Left ventricle myocardium superior (tissue), 1 donor: Measurements from ENCODE around the gene KREMEN2. TPM values are rescaled to one million over a fixed set of nuclear protein-coding genes. Genes with fewer than 3 reads are reported as not detected.
"Not testable (repeated sequence)": the region's sequence is repeated elsewhere in the genome, so short reads cannot be mapped to it uniquely, and the experiment has no call there.

Experiments used
- ATAC-seq: fragments of 200-7000 bp; cut with Tn5 transposase; one replicate; pipeline ENCODE4 v1.9.1; 2020; ENCODE audit warnings: mild to moderate bottlenecking, moderate library complexity
- DNase-seq: peaks from one replicate; pipeline ENCODE4 v3.0.0-alpha.2; 2020
- intact Hi-C: fragments of 100-400 bp; cut with micrococcal nuclease; formaldehyde crosslinking; loops from one replicate; pipeline ENCODE4 v1.11.0; 2022
- total RNA-seq: library from RNA; stranded (reverse); fragmentation: NEBNext Ultra II Directional; extraction: Animal tissue kit (Norgen Biotek cat#: 25700); gene quantifications from one replicate; pipeline ENCODE4 v1.2.1, GENCODE V29; 2021
- donor health status: DM: no; HTN: yes; CAD: no; lungs with severe emphysema.

Gene KREMEN2
- total RNA-seq, 1 donor from 2014 or later = not detected

DNA sequence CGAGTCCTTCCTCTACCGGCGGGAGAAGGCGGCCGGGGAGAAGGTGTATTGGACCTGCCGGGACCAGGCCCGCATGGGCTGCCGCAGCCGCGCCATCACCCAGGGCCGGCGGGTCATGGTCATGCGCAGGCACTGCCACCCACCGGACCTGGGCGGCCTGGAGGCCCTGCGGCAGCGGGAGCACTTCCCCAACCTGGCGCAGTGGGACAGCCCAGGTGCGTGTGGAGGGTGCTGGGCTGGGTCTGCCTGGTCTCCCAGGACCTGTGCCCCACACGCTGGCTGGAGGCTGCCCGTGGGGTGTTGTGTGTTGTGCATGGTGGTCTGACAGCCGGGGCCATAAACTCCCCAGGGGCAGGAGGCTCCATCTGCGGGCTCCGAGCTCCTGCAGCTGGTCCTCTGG lies 26.9 kb upstream of the KREMEN2 start:
- no peak for DNase-seq
- intact Hi-C loops = no loop called here
- ATAC-seq = no peak

DNA sequence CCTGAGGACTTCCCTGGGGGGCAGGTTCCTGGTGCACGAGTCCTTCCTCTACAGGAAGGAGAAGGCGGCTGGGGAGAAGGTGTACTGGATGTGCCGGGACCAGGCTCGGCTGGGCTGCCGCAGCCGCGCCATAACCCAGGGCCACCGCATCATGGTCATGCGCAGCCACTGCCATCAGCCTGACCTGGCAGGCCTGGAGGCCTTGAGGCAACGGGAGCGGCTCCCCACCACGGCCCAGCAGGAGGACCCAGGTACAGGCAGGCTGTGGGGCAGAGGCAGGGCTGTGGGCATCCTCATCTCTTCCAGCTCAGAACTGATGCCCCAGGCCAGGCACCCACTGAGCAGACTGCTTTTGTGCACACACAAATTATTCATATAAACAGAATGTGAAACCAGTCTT lies 25.9 kb upstream of the KREMEN2 start:
- intact Hi-C loops = no loop called here
- DNase-seq = no peak
- ATAC-seq = no peak

DNA sequence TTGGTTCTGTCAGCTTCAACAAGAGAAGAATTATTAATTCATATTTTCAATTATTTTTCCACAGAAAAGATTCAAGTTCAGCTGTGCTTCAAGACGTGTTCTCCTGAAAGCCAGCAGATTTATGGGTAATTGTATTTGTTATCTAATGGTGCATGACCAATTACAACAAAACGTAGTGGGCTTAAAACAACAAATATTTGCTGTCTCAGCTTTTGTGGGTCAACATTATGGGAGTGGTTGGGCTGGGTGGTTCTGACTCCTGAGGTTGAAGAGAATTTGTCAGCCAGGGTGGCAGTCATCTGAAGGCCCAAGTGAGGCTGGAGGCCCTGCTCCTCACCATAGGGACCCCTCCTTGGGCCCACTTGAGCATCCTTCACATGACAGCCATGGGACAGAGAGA lies 24.1 kb upstream of the KREMEN2 start:
- DNase-seq = no peak
- intact Hi-C loops = no loop called here
- ATAC-seq = no peak

DNA sequence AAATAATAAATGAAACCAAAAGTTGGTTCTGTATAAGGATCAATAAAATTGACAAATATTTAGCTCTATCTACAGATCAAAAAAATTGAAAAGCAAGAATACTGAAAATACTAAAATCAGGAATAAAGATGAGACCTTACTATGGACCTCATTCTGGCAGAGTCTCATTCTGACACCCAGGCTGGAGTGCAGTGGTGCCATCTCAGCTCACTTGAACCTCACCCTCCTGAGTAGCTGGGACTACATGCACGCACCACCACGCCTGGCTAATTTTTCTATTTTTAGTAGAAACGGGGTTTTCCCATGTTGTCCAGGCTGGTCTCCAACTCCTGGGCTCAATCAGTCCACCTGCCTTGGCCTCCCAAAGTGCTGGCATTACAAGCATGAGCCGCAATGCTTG lies 22.0 kb upstream of the KREMEN2 start:
- no peak for DNase-seq
- intact Hi-C loops = no loop called here
- no peak for ATAC-seq

DNA sequence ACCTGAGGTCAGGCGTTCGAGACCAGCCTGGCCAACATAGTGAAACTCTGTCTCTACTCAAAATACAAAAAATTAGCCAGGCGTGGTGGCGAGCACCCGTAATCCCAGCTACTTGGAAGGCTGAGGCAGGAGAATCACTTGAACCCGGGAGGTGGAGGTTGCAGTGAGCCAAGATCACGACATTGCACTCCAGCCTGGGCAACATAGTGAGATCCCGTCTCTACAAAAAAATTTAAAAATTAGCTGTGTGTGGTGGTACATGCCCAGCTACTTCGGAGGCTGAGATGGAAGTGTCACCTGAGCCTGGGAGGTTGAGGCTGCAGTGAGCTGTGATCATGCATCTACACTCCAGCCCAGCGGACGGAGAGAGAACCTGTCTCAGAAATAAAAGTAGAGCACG lies 20.4 kb upstream of the KREMEN2 start:
- DNase-seq, intact Hi-C loops, ATAC-seq: not testable (repeated sequence)

DNA sequence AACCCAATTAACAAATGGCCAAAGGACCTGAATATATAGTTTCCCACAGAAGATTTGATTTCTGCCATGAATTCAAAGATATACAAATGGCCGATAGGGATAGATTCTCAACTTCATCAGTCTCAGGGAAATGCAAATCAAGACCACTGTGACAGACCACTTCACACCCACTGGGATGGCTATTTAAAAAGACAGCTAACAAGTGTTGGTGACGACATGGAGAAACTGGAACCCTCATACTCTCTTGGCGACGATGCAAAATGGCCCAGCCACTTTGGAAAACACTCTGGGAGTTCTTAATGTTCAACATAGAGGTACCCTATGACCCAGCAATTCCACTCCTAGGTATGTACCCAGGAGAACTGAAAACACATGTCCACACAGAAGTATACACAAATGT lies 17.4 kb upstream of the KREMEN2 start:
- no peak for ATAC-seq
- no peak for DNase-seq
- intact Hi-C loops = no loop called here

DNA sequence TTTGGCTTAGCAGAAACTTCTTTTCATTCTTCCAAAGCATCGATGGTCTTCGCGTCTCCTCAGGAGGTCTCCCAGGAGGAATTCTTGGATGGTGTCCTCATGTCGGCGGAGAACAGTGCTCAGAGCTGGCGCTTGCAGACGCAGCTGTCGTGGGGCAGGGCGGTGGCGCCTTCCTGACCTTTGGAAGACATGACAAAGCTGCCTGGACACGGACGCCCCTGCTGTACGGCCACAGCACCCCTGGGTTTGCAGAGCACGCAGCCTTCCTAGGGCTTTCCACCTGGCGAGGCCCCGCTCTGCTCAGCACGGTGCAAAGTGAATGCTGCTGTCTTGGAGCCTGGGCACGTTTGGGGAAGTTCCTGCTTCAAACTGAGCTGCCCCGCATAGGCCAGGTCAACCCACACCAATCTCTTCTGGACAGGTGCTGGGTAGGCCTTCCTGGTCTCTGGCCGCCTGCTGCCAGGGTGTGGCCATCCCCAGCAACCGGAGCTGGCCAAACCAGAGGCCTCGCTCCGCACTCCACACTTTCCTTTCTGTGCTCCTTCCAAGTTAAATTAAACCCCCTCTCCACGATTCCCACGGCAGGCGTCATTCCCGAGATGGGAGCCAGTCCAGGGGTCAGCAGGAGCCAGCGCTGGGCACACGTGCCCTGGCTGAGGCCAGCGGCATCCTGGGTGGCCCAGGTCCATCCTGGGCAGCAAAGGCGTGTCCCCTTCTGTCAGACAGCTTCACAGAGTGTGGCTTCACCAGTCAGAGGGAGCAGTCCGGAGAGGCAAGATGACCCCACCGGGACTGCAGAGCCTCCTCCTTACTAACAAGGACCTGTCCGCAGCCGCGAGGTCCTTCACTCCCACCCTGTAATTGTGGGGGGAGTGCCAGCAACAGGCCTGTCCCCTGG lies 15.0 kb upstream of the KREMEN2 start:
- no peak for ATAC-seq
- no peak for DNase-seq
- intact Hi-C loops = no loop called here

DNA sequence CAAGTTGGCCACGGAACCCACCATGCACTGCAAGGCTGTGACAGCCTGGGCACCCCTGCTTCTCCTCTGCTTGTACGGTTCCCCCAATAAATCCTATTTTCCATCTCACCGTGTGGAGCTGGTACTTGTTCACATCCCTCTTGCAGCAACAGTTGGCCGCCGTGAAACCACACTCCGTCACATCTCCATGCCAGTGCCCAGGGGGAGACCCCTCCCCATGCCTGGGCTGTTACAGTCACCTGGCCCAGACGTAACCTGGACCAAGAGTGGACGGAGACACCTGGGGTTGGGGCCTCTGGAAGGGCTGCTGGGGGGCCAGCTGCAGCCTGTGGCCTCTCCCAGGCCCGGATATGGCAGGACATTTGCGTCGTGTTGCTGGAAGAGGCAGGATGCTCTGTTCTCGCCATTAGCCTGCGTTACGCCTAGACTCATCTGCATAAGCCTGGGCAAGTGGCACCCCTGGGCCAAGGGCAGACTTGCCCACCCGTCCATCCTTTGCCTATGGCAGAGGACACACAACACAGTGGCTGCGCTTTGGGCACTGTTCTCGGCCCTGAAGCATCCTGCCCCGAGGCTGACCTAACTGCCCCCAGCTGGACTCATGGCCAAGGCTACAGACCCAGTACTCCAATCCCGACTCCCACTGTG lies 14.2 kb upstream of the KREMEN2 start:
- intact Hi-C loops = no loop called here
- DNase-seq (no peak), ATAC-seq (no peak)

DNA sequence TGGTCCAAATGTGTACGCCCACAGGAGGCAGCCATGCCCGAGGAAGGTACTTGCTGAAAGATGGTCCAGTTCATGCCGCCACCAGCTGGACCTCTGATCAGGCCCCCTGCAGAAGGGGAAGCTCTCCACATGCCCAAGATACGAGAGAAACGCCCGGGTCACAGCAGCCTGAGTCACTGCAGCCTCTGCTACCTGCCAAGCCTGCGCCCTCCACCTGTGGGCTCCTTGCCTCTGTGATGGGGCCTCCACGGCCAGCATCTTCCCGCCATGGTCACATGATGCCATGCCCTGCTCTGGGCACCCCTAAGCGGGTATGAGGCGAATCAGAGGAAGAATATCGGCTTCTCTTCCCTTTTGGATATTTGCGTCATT lies 13.7 kb upstream of the KREMEN2 start:
- no peak for ATAC-seq
- intact Hi-C loops = no loop called here
- no peak for DNase-seq

DNA sequence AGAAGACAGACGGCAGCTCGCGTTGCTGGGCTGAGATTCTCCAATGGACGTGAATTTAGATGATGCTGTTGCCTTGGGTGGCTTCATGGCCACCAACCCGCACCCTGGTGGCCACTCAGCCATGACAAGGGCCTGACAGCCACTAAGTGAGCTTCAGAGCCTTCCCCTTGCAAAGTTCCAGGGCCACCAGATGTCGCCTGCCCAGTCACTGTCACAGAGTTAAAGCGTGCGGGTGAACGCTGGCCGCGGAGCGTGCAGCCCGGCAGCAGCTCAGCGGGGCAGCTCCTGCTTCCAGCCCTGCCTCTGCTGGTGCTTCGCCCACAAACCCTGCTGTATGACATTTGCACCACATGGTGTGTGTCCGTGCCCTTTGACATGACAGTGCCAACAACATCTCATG lies 13.3 kb upstream of the KREMEN2 start:
- no peak for DNase-seq
- ATAC-seq = no peak
- intact Hi-C loops = no loop called here

DNA sequence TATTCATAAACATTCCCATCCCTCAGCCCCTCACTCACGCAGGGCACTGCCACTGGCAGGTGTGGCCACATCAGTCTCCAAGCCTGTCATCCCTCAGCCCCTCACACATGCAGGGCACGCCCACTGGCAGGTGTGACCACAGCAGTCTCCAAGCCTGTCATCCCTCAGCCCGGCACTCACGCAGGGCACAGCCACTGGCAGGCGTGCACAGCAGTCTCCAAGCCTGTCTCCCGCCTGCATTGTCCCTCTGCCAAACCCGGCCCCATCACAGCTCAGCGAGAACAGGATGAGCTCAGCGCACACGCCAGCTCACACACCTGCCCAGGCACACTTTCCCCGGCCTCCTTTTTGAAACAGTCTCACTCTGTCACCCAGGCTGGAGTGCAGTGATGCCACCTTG lies 11.4 kb upstream of the KREMEN2 start:
- intact Hi-C loops = no loop called here
- DNase-seq (no peak), ATAC-seq (peak; percentile 58)

DNA sequence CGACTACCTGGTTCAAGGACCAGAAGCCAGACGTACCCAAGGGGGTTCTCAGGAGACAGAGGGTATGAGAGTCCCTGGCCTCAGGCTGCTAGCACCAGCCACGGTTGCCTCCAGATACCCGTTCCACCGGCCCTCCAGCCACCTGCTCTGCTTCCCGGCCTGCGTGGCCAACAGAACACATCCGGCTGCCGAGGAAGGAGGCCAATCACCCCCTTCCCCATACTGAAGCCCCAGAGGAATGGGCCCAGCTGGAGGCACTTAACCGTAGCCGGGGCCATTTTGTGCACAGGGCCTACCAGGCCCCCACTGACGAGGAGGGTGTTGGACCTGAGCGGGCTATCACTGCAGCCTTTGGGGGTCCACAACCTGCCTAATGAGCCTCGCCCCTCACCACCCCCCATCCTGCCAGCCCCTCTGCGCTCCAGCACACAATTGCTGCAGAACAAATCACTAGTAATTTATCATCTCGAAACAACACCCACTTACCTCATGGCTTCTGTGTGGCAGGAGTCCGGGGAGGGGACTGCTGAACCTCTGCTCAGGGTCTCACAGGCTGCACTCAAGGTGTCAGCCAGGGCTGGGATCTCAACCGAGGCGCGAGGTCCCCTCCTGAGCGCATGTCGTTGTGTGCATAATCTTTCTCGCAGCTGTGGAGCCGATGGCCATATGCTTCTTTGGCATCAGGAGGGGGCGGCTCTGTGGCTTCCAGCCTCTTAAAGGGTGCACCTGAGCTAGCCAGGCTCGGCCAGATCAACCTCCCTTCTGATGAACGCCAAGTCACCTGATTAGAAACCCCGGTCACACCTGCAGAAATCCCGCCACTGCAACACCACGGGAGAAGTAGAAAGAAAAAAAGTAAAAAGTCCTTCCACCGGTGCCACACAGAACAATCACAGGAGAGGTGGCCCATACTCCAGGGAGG lies 10.1 kb upstream of the KREMEN2 start:
- intact Hi-C loops = no loop called here
- ATAC-seq = no peak
- no peak for DNase-seq

DNA sequence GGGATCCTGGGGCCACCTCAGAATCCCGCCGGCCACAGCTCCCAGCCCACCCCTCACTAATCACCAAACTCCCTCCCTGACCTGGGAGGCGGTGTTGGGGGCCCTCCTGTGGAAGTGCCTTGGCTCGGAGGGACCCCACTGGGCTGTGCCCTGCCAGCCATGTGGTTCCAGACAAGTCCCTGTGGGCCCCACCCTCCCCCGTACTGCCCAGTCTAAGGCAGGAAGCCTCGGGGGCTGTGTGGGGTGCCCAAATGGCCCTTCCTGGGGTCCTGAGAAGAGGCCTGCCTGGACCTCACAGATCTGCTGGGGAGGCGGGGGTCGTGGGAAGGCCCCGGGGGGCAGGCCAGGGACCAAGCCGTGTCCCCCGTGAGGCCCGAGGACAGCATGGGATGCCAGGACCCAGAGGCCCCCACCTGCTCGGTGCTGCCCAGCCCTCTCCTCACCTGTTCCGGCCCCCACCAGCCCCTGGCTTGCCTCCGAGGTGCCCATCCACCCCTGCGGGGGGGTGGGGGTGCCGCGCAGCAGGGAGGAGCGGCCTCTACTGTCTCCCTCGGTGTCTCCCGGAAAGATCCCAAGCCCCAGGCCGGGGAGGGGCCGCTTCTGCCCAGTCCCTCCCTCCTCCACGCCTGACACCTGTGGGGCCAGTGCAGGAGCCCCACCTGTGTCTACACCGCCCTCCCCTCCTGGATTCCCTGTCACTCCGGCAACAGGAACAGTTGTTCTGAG lies 9.3 kb upstream of the KREMEN2 start:
- DNase-seq = no peak
- no peak for ATAC-seq
- intact Hi-C loops = no loop called here

DNA sequence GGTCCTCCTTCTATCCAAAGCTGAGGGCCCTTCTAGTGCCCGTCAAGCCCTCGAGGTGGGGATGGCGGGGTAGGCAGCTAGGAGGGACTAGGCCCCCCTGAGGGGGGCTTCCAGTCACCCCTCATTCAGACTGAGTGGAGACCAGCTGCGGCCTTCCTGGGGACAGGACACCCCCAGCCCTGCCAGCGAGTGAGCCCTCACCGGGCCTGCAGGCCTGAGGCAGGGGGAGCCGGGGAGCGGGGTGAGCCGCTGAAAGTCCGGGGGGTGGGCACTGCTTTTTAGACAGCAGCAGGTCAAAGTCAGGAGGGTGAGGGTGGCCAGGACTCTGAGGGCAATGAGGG lies 8.7 kb upstream of the KREMEN2 start:
- ATAC-seq (no peak), DNase-seq (no peak)
- intact Hi-C loops = no loop called here

DNA sequence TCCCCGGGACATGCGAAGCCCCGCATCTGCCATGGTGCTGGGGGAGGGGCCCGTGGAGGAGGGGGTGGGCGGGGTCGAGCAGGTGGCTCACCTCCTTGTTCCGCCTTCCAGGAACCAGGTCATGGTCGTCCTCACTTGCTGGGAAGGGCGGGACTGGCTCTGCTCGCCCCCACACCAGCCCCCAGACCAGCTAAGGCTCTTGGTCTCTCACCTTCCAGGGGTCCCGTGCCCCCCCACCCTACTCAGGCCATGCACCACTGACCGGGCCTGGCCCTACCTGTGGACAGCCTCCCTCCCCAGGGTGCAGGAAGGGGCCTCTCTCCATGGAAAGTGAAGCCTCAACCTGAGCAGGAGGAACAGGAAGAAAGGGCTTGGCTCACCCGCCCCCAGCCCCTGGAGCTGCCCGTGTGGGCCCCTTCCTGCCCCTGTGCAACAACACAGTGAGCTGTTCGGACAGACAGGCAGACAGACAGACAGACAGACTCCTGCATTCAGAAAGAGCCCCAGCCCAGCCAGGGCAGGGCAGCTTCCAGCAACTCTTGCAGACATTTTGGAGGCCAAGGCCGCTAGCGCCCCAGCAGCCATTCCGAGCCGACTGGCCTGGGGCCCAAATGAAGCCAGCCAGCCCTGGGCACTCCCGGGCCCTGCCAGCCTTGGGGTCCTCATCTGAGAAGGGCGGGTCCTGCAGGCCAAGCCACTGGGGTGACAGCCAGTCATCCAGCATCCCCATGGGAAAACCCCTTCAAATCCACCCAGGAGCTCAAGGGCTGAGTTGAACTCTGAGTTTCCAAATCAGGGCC lies 8.1 kb upstream of the KREMEN2 start:
- intact Hi-C loops = no loop called here
- no peak for ATAC-seq
- no peak for DNase-seq

DNA sequence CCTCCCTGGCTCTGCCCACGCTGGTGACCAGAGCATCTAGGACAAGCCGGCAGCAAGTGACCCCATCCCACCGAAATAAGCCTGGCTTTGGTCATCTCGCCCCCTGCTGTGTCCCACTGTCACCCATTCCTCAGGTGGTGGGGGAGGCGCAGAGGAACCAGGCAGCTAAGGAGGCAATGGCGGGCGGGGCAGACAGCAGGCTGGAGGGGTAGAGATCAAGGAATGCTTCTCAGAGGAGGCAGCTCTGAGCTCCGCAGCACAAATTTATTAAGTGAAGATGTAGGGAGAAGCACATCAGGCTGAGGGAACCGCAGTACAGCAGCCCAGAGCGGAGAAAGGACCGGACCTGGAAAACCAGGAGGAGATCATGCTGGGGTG lies 7.5 kb upstream of the KREMEN2 start:
- intact Hi-C loops = no loop called here
- ATAC-seq = no peak
- DNase-seq = no peak

DNA sequence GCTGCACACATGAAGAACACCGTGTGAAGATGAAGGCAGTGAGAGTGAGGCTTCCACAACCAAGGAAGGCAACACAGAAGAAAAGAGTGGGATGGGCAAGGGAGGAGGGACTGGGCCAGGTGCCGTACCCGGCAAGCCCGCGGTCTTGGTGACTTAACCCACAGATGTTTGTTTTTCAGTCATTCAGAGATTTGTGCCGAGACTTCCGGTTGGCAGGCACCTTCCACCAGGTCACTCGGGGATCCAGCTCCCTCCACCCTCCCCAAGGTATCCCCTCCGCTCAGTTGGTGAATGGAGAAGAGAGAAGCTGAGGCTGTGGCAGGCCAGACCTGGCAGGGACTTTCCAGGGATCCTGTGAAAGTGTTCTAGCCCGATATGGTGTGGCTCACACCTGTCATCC lies 4.9 kb upstream of the KREMEN2 start:
- intact Hi-C loops = no loop called here
- ATAC-seq (no peak), DNase-seq (no peak)

DNA sequence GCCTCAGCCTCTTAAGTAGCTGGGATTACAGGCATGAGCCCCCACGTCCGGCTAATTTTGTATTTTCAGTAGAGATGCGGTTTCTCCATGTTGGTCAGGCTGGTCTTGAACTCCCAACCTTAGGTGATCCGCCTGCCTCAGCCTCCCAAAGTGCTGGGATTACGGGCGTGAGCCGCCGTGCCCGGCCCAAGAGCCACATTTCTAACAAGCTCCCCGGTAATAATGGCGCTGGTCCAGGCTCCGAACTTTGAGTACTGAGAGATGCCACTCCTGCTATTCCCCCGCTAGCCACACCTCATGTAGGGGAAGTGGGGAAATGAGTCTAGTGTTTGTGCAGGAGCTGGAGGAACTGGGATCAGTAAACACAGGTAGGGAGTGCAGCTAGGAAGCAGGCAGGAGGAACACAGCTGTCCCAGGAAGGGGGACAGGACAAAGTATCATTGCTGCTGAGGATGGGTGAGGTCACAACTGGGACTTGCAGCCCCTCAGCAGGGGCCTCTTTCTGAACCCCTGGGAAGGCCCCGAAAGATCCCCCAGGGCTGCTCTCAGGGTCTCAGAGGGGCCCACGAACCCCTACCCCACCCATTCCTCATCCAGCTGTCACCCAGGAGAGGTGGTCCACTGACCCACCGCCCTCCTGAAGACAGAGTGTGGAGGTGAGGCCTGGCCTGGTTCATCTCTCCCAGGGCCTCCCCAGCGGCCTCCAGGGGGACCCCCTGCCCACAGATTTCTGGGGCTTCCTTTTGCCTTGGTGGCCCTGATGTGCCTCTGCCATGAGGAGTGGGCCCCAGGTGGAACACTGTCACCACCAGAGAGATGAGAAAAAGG lies 3.7 kb upstream of the KREMEN2 start:
- intact Hi-C loops = no loop called here
- DNase-seq (peak; percentile 9), ATAC-seq (no peak)
